T follicular helper cell (primary cell): ENCODE measurements around the gene TSKS.

Experiments used
- DNase-seq: peaks from one replicate; pipeline ENCODE4 v3.0.0-alpha.2; 2020; ENCODE audit warnings: low read depth

The TSKS gene

GRCh38 chr19:49795615-49796014, 32.5 kb upstream of the TSKS start:
- no peak for DNase-seq

DNA sequence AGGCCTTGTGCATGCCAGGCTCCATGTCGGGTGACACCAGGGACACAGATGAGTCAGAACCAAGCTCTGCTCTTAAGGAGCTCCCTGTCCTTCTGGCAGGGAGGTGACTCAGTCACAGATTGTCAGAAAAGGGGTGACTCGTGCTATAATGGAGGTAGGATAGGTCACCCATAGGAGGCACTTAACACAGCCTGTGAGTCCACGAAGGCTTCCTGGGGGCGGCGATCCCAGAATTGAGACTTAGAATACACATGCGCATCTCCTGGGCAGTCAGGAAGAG, 30.4 kb upstream of the TSKS start:
- no peak for DNase-seq

DNA sequence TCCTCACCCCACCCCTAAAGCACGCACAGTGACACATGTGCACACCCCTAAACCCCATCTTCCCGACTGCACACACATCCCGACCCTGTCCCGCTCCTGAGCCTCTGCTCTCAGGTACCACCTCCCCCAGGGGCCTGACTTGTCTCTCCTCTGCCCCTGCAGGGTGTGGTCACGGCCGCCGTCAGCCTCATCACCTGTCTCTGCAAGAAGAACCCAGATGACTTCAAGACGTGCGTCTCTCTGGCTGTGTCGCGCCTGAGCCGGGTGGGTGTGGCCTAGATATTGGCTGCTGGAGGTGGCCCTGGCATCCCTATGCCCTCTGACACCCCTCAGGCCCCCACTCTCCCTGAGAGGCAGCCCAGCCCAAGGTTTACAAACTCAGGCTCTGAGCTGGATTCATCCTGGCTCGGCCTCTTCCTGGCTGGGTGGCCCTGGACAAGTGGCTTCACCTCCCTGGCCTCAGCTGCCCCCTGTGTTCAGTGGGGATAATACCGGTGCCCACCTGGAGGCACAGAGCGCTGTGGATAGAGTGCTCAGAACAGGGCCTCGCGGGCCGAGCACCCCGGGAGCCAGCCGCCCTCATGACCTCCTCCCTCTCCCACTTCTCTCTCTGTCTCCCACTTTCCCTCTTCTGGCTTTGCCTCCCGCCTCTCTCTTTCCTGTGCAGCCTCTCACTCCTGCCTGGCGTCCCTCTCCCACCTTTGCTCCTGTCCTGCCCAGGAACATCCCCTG, 29.9 kb upstream of the TSKS start:
- no peak for DNase-seq

DNA sequence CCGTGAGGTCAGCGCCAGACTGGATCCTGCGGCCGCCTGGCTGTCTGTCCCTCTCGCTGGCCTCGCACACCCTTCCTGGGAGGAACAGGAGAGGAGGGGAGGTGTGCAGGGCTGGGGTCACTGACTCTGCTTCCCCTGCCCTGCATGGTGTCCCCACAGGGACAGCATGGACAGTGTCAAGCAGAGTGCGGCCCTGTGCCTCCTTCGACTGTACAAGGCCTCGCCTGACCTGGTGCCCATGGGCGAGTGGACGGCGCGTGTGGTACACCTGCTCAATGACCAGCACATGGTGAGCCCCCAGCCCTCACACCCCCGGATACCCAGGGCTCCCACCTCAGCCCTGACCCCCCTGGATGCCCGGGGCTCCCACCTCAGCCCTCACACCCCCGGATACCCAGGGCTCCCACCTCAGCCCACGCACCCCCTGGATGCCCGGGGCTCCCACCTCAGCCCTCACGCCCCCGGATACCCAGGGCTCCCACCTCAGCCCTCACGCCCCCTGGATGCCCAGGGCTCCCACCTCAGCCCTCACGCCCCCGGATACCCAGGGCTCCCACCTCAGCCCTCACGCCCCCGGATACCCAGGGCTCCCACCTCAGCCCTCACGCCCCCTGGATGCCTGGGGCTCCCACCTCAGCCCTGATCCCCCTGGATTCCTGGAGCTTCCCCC, 28.8 kb upstream of the TSKS start:
- no peak for DNase-seq

DNA sequence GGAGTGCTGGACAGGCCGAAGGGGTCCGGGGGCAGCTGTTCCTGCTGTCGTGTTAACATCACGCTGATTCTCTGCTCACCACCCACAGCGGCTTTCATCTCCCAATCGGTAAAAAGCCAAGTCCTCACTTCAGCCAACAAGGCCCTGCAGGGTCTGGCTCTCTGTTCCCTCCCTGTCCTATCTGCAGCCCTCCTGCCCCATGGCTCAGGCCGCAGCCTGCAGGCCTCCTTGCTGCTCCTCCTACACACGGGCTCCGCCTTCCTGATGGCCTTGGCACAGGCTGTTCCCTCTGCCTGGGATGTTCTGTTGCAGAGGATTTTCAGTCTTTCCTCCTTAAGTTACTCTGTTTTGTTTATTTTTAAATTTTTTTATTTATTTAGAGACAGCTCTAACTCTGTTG, 27.8 kb upstream of the TSKS start:
- no peak for DNase-seq

DNA sequence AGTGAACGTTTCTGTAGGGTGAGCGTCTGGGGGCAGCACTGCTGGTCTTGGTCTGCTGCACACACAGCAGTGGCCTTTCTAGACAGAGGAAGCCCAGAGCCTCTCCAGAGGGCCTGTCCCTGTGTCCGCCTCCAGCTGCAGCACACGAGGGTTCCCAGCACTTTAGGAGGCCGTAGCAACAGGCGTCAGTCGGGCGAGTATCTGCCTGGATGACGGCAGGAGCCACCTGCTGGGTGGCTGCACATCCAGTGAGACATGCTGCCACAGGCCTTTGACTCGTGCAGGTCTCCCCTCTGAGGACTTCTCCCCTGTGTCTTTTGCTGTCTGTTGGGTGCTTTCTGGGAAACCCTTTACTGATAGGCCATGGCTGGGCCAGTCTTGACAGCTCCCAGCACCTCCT, 25.8 kb upstream of the TSKS start:
- DNase-seq, result no peak

- no peak for DNase-seq
Observed at GRCh38 chr19:49787746-49788145, 24.6 kb upstream of the TSKS start.

DNA sequence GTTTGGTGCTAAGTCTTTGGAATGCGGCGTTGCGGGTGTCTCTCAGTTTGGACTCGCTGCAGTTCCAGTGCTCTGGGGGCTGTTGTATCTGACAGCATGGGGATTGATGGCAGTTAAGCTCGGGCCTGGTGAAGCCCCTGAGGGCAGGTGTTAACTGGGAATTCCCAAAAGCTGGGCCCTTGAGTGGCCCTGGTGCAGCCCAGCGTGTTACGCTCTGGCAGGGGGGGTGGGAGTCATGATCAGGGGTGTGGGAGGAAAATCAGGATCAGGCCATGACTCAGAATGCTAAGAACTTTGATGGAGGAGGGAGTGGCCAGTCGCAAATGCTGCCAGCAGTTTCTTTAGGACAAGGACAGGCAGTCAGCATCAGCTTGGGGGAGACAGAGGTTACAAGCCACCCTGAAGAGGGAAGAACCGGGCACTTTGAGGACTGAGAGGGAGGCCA, 23.3 kb upstream of the TSKS start:
- no peak for DNase-seq

DNA sequence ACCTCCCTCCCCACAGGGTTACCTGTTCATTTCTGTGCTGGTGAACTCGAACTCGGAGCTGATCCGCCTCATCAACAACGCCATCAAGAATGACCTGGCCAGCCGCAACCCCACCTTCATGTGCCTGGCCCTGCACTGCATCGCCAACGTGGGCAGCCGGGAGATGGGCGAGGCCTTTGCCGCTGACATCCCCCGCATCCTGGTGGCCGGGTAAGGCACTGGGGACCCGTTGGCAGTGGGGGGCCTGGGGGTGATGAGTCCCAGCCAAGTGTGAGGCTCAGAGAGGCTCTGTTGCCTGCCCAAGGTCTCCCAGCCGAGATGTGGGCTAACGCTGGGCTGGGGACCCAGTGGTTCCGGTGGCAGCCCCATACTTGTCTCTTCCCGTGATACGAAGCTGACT, 19.4 kb upstream of the TSKS start:
- no peak for DNase-seq

DNA sequence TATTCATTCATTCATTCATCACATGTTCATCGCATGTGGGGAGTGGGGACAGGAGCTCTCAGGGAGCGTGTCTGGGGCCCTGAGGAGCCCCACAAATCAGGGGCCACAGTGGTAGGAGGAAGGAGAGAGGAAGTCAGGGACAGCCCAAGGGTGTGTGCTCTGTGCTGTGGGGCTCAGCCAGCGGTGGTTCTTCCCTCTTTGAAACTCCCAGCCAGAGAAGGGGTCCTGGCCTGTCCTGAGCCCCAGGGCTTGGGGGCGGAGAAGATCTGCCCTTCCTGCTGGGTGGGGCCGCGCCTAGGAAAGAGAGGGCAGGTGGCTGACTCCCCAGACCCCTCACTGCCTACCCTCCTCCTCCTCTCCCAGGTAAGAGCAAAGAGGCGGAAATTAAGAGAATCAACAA, 18.3 kb upstream of the TSKS start:
- no peak for DNase-seq

- no peak for DNase-seq
Observed at GRCh38 chr19:49780861-49781260, 17.8 kb upstream of the TSKS start.

- DNase-seq, result no peak
Observed at GRCh38 chr19:49779731-49780555, 16.8 kb upstream of the TSKS start.

DNA sequence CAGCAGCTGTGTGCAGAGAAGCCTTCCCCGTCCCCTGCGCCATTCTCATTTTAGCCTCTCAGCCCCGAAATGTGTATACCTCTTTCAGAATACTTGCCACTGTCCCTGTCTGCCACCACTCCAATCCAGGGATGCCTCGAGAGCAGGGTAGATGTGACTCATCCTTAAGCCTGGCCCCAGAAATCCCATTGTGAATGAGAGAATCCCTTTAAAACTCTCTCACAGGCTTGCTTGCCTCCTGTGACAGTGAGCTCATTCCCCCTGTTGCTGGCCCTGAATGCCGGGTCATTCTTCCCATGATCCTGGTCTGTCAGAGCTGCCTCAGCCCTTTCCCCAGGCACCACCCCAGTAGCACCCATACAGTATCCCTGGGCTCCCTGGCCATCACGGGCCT, 13.3 kb upstream of the TSKS start:
- DNase-seq, result no peak

DNA sequence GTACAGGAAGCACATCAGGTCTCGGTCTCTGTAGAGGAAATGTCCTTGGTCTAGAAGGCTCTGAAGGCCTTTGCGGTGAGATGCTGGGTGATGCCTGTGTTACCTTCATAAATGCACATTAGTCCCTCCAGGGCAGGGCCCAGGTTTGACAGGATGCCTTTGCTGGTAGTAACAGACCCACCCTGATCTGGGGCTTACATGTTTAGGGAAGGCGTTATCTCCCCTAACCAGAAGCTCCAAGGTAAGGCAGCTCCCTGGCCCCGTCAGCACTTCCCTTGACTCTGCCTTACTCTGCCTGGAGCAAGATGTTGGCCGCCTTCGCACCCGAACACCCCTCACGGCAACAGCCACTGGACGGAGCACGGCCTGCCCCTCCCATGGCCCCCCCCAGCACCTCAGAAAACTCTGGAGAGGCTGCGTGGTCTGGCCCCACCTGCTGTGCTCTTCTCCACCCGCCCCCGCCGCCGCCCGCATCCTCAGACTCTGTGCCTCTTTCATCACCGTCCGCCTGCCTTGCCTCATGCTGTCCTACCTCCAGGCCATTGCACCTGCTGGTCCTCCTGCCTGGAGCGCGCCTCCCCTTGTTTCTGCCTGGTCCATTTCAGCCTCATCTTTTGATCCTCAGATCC, 12.8 kb upstream of the TSKS start:
- no peak for DNase-seq

- no peak for DNase-seq
Observed at GRCh38 chr19:49774969-49775368, 11.9 kb upstream of the TSKS start.

- no peak for DNase-seq
Observed at GRCh38 chr19:49773663-49774350, 10.7 kb upstream of the TSKS start.

- DNase-seq, result no peak
Observed at GRCh38 chr19:49772850-49773432, 9.8 kb upstream of the TSKS start.

GRCh38 chr19:49771674-49772139, 8.6 kb upstream of the TSKS start:
- DNase-seq, result no peak

DNA sequence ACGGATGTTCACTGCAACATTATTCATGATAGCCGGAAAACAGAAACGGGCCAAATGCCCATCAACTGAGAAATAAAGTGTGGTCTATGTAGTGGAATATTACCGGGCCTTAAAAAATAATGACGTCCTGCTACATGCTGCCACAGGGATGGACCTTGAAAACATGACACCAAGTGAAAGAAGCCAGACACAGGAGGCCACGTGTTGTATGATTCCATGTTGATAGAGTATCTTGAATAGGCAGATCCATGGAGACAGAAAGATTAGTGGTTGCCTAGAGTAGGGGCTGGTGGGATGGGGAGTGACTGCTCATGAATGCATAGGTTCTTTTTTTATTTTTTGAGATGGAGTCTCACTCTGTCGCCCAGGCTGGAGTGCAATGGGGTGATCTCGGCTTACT, 7.4 kb upstream of the TSKS start:
- no peak for DNase-seq

GRCh38 chr19:49767967-49768581, 5.0 kb upstream of the TSKS start:
- no peak for DNase-seq

- no peak for DNase-seq
Observed at GRCh38 chr19:49767381-49767780, 4.3 kb upstream of the TSKS start.
